GM19395 (cell line): Measurements from ENCODE around the gene PTPMT1.
A peak's percentile ranks its signal among the peaks of the same experiment; 100 is the strongest.

Experiments used
- ATAC-seq: cut with Tn5 transposase; IDR thresholded peaks from one replicate; pipeline ENCODE4 v1.9.1; 2021; ENCODE audit warnings: mild to moderate bottlenecking, moderate library complexity; ENCODE audit not compliant: unreplicated experiment

Gene PTPMT1

DNA sequence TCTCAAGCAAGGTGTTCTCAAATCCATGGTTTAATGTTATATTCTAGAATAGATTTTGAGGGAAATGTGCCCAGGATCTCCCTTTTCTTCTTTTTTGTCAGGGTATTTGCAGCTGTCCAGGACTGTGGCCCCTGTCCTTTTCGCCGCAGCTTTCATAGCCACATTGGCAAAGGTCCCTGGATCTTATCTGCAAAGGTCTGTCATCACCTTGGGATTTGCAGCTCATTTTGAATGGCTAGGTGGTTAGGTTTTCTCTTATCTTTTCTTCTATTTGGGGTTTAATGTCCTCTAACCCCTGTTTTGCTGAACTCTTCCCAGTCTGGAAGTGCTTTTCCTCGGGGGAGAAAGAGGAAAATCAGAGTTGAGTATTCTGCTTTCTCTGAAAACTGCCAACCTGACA, 40.5 kb downstream of the PTPMT1 start:
- ATAC-seq: no peak

DNA sequence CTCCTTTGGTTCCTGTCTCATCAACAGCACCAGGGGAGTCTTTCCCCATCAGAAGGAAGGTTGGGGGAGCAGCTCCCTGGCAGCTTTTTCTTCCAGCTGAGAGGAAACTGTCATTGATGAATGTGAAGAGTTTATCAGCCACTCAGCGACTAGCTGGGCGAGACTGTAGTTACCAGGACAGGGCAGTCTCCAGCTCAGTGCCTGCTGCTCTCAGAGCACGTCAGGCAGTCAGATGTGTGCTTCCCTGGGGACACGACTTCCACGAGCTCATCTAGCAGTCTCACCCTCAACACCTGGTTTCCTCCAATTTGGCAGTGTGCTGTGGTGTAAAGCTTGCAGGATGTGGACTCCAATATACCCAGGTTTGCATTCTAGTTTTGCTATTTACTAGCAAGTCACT, 41.3 kb downstream of the PTPMT1 start:
- no peak for ATAC-seq

DNA sequence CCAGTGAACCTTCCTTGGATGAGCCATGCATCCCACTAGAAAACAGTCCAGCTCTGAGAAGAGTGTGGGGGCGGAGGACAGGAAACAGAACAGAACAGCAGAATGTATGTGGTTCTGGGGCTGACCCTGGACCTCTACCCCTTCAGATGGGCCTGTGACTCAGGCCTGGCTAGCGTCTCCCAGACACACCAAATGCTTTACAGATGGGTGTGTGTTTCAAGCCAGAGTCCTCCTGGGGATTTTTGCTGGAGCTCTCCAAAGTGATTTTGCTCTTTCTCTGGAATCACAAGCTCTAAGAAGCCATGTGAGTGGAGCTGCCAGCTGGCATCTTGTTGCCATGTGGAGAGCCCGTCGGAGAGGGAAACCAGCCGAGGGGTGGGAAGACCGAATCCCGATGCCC, 42.0 kb downstream of the PTPMT1 start:
- ATAC-seq: no peak

DNA sequence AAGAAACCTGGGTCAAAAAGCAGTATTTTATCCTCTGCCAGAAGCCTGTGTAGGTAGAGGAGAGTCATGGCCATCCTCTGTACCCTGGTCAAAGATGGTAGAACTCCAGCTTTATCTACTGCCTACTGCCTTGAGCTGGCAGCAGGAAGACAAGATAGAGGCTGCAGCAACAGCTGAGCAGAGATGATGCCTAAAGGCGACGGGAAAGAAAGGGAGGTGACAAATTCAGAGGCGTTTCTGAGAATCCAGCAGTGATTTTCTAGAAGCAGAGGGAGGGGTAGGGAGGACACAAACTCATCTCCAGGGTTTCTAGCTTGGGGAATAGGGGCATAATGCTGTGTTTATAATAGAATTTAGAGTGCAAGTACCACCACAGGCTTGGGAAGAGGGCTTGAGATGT, 44.3 kb downstream of the PTPMT1 start:
- ATAC-seq: no peak

DNA sequence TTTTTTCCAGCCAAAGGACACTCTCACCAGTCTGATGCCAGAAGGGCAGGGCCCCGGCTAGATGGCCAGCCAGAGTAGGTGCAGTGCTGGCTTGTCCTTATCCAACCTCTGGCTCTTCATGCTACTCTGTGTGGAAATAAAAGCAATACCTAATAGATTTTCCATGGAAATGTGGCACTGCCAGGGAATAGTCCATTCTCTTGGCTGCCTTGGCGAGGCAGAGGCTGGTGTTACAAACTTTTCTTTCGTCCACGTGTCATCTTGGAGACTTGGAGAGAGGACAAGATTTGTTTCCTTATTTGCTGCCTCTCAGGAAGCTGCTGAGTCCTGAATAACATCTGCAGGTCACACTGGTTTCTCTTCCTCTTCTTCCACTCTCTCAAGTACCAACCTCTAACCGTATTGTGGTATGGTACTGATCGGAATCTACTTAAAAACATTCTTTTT, 46.0 kb downstream of the PTPMT1 start:
- peak; percentile 93 for ATAC-seq

DNA sequence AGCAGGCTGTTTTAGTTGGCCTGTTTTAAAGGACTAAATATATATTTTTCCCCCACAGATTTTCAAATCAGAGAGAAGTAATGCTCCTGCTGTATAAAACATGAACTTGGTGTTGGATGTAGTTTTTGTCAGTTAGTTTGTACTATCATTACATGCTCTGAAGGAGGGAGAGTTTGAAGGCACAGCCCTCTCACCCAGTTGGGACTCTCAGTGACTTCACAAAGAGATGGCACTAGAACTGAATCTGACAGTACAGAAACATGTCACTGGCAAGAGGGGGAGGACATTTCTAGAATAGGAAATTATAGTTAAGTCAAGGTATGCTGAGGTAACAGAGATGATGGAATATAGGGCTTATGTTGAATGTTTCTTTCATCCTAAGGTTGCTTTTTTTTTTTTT, 49.9 kb downstream of the PTPMT1 start:
- ATAC-seq: no peak

DNA sequence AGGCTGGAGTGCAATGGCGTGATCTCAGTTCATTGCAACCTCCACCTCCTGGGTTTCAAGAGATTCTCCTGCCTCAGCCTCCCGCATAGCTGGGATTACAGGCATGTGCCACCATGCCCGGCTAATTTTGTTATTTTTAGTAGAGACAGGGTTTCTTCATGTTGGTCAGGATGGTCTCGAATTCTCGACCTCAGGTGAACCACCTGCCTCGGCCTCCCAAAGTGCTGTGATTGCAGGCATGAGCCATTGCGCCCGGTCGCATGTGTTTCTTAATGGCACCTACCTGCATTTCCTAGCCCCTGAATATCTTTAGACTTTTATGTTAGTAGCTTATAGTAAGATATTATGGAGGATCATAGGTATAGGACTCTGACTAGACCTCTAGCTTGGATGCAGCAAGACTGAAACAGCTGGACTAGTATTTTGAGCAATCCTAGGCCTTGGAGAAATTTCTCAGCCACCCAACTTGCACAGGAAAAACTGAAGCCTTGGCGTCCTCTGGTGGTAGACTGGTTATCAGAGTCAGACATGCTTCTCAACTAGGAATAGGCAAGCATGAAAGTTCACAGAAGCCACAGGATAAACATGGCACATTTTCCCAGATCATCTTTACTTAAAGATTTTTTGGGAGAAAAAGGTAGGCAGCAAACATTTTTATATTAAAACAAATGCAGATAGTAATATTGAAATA, 51.5 kb downstream of the PTPMT1 start:
- no peak for ATAC-seq

DNA sequence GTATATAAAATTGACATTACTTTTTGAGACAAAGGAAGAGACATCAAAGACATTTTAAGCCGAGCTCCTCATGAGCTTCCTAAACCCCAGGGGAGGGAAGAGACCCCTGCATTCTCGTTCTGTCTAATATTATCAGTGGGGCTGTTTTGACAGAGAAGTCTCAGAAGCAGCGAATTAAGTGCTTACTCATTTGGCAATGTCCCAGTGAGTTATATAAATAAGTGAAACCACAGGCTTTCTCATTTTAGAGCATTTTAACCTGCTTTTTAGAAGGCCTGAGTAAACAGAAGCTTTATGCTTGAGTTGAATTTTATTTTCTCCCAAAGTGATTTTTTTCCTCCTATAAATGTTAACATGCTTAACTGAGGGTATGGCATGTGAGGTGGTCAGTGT, 52.0 kb downstream of the PTPMT1 start:
- ATAC-seq: no peak

DNA sequence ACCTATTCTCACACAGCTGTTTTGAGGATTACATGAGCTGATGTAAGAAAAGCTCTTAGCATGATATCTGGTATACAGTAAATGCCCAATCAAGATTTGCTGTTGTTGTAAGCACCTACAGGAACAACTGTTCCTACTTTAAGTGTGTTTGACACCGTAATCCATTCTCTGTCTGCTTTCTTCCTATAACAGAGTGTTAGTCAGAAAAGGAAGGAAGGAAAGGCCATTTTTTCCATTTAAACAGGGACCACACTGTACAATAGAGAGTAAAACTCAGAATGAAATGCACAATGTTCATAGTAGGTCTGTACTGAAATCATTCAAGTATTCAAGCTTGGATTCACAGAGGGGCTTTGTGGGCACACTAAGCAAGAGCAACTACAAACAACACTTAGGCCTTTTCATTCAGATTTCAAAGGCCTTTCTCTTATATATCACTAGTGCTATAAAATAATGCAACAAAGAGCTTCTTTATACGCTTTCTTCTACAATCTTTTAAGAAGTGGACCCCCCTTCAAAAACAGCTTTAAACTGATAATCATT, 55.5 kb downstream of the PTPMT1 start:
- no peak for ATAC-seq
